Measurements from ENCODE around the gene SLC25A20.

GRCh38 chr3:48931944-48932580 is 33.4 kb upstream of the SLC25A20 start:
- TF ChIP-seq POLR2A (IDR thresholded peaks at IDR 0.05) = no peak
- no peak for TF ChIP-seq CTCF (IDR thresholded peaks at IDR 0.05)

All from uterus (tissue), 2 donors.